Measurements from ENCODE around the gene PLEKHG4.

Gene PLEKHG4

GRCh38 chr16:67252609-67253497 is 26.5 kb upstream of the PLEKHG4 start:
- no peak for DNase-seq (ENCODE audit: low read depth)
- H3K4me3 ChIP-seq (ENCODE audit: low read length) = no peak overlapping the region
- TF ChIP-seq, protein P1, sequence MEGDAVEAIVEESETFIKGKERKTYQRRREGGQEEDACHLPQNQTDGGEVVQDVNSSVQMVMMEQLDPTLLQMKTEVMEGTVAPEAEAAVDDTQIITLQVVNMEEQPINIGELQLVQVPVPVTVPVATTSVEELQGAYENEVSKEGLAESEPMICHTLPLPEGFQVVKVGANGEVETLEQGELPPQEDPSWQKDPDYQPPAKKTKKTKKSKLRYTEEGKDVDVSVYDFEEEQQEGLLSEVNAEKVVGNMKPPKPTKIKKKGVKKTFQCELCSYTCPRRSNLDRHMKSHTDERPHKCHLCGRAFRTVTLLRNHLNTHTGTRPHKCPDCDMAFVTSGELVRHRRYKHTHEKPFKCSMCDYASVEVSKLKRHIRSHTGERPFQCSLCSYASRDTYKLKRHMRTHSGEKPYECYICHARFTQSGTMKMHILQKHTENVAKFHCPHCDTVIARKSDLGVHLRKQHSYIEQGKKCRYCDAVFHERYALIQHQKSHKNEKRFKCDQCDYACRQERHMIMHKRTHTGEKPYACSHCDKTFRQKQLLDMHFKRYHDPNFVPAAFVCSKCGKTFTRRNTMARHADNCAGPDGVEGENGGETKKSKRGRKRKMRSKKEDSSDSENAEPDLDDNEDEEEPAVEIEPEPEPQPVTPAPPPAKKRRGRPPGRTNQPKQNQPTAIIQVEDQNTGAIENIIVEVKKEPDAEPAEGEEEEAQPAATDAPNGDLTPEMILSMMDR (conservative IDR thresholded peaks at IDR 0.05; ENCODE audit: low read depth, low read length) = no peak

DNA sequence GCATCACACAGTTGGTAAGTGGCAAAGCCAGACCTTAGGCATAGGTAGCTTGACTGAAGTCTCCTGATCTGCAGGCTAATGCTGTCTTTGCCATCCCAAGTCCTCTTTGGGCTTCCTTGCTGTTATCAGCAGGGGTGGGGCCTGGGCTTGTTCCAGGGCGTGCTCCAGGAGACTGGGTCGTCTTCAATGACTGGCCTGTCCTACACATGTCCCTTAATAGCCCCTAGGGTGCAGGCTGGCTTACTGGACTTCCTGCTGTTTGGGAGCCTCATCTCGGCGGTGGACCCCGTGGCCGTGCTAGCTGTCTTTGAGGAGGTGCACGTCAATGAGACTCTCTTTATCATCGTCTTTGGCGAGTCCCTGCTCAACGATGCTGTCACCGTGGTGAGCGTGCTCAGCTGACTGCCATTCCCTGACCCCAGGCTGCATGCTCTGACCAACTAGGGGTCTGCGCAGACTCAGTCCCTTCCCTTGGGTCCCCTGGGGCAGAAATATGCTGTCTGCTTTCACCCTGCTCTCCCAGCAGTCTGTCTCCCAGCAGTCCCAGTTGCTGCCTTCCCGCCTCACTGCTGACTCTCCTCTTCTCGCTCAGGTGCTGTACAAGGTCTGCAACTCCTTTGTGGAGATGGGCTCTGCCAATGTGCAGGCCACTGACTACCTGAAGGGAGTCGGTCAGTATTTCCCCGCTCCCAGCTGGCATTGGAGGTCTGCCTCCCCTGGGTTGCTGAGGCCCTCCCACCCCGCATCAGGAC is 24.4 kb upstream of the PLEKHG4 start:
- TF ChIP-seq, protein P1 (conservative IDR thresholded peaks at IDR 0.05; ENCODE audit: low read depth, low read length) = no peak
- no peak overlapping the region for H3K4me3 ChIP-seq (ENCODE audit: low read length)
- no peak for DNase-seq (ENCODE audit: low read depth)

DNA sequence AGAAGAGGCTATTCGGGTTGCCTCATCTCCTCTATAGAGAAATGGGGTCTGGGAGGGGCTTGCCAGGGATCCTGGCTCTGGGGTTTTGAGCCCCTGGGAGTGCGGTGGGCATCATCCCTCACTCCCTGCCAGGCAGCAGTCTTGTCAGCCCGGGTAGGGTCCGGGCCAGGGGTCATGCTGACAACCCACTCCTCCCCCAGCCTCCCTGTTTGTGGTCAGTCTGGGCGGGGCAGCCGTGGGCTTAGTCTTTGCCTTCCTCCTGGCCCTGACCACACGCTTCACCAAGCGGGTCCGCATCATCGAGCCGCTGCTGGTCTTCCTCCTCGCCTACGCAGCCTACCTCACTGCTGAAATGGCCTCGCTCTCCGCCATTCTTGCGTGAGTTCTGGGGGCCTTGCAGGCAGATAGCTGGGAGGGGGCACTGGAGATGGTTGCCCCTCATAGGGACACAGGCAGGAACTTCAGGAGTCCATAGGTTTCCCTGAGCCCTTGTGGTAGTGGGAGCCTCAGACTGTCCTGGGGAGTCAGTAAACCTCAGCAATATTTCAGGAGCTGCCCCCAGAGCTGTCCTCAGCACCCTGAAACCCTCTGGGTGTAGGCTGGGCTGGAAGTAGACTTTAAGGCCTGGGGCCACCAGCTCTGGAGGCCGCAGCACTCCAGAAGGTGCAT is 23.6 kb upstream of the PLEKHG4 start:
- DNase-seq (ENCODE audit: low read depth) = no peak
- TF ChIP-seq, protein P1 (conservative IDR thresholded peaks at IDR 0.05; ENCODE audit: low read depth, low read length) = no peak
- H3K4me3 ChIP-seq (ENCODE audit: low read length) = no peak overlapping the region

DNA sequence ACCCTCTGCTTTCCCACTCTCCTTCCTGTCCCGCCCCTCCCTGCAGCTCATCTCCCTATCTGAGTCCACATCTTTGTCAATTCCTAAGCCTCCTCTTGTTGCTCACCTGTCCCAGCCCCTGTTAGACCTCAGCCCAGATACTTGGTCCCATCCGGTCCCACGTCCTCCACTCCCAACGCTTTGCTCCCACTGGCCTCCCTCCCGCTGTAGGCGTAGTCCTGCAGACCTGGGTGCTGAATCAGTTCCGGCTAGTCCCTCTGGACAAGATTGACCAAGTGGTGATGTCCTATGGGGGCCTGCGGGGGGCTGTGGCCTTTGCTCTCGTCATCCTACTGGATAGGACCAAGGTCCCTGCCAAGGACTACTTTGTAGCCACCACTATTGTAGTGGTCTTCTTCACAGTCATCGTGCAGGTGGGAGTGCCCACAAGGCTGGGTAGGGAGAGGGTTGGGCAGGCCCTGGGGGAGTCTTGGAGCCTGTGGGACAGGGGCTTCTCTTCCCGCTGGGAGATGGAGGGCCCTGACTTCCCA is 22.6 kb upstream of the PLEKHG4 start:
- H3K4me3 ChIP-seq (ENCODE audit: low read length) = no peak overlapping the region
- TF ChIP-seq, protein P1 (conservative IDR thresholded peaks at IDR 0.05; ENCODE audit: low read depth, low read length) = no peak
- no peak for DNase-seq (ENCODE audit: low read depth)

DNA sequence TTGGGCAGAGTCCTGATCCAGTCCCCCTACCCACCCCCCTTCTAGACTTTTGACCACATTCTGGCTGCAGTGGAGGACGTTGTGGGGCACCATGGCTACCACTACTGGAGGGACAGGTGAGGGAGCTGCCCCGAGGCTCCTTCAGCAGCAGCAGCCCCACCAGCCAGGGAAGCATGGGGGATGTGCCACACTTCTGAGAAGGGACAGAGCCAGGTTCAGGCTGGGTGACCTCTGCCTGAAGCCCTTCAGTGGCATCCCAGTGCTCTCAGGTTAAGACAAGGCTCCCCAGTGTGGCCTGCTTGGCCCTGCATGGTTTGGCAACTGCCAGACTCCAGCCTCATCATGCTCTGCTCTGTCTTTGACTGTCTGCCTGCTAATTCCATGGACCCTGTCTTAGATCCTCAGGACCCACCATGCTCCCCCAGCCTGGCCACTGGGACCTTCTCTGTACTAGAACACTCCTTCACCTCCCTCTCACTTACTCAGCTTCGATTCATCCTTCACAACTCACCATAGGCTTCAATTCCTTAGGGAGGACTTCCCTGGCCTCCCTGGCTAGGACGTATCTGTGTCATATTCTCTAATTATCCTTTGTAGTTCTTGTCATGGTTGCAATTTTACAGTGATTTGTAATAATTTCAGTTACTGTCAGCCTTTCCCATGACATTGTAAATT is 21.7 kb upstream of the PLEKHG4 start:
- TF ChIP-seq, protein P1 (conservative IDR thresholded peaks at IDR 0.05; ENCODE audit: low read depth, low read length) = no peak
- DNase-seq (ENCODE audit: low read depth) = no peak
- H3K4me3 ChIP-seq (ENCODE audit: low read length) = no peak overlapping the region

DNA sequence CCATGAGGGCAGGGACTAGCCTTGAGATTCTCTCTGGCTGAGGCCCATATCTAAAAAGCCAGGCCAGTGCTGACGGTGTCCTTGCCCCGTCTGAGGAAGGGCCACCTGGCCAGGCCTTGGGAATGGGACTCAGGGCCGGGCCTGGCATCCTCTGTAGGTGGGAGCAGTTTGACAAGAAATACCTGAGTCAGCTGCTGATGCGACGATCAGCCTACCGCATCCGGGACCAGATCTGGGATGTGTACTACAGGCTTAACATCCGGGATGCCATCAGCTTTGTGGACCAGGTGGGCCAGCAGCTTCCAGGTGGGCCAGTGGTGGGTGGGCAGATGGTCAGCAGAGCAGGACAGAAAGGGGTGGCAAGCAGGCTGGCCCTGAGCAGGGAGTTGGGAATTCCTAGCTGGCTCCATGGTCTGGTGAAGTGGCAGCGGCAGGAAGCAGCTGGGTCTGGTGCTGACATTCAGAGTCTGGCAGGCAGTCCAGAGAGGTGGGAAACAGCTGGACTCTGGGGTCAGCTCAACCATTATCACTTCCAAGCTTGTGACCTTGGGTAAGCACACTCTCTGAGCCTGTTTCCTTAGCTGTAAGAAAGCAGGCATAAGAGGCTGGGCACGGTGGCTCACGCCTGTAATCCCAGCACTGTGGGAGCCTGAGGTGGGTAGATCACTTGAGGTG is 21.0 kb upstream of the PLEKHG4 start:
- H3K4me3 ChIP-seq (ENCODE audit: low read length) = no peak overlapping the region
- DNase-seq (ENCODE audit: low read depth) = no peak
- TF ChIP-seq, protein P1 (conservative IDR thresholded peaks at IDR 0.05; ENCODE audit: low read depth, low read length) = no peak
